Brain microvascular endothelial cell (primary cell): Measurements from ENCODE around the gene FBL.
A peak's percentile ranks its signal among the peaks of the same experiment; 100 is the strongest.

Source experiments
- DNase-seq: peaks from one replicate; pipeline ENCODE4 v3.0.0-alpha.2; 2020
- H3K27ac ChIP-seq: fragments of 250-450 bp; sonication (Bioruptor Pico); 2 replicates; pipeline ENCODE4 v1.5.1; 2020; ENCODE audit warnings: mild to moderate bottlenecking, moderate library complexity
- H3K27me3 ChIP-seq: fragments of 250-450 bp; sonication (Bioruptor Pico); replicated peaks from 2 replicates; pipeline ENCODE4 v1.5.1; 2020; ENCODE audit warnings: mild to moderate bottlenecking
- H3K36me3 ChIP-seq: fragments of 250-450 bp; sonication (Bioruptor Pico); replicated peaks from 2 replicates; pipeline ENCODE4 v1.5.1; 2020; ENCODE audit warnings: mild to moderate bottlenecking
- H3K4me3 ChIP-seq: 2 replicates; pipeline ENCODE4 v1.5.1; 2011; ENCODE audit warnings: low read depth, mild to moderate bottlenecking, control low read depth, low read length, moderate library complexity
- in situ Hi-C: cut with HindIII; loops from 2 replicates; pipeline ENCODE4 v1.10.0; 2017; ENCODE audit warnings: low sequenced_read_pairs, low pct_ligation_motif_present
- TF ChIP-seq, protein P1 (sequence below): IDR thresholded peaks from 2 replicates; pipeline ENCODE4 v1.5.1; 2011; ENCODE audit warnings: low read depth, mild to moderate bottlenecking, moderate library complexity, low read length, control low read depth, inconsistent platforms; ENCODE audit errors: missing control alignments

Gene FBL

DNA sequence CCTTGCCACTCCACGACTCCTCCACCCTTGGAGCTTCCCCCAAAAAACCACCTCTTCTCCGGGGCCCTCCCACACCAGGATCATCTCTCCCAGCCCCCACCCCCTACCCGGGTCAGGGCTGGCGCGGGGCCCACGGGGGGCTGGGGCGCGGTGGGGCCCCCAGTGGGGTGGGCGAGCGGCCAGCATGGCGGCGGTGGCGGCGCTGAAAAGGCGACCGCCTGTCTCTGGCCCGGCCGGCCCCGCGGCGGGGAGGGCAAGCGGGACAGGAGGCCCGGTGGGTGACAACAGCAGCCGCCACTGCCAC, 13.1 kb downstream of the FBL start:
- Histone ChIP-seq H3K36me3 (peaks cover 43% of the 10 kb centered on the region), H3K27ac (peak overlapping the region; percentile 96), H3K27me3 (no peaks in the 10 kb centered on the region), H3K4me3 (peak overlapping the region; percentile 80)
- DNase-seq, result no peak
- in situ Hi-C loops, result no loop called here
- TF ChIP-seq, protein P1, sequence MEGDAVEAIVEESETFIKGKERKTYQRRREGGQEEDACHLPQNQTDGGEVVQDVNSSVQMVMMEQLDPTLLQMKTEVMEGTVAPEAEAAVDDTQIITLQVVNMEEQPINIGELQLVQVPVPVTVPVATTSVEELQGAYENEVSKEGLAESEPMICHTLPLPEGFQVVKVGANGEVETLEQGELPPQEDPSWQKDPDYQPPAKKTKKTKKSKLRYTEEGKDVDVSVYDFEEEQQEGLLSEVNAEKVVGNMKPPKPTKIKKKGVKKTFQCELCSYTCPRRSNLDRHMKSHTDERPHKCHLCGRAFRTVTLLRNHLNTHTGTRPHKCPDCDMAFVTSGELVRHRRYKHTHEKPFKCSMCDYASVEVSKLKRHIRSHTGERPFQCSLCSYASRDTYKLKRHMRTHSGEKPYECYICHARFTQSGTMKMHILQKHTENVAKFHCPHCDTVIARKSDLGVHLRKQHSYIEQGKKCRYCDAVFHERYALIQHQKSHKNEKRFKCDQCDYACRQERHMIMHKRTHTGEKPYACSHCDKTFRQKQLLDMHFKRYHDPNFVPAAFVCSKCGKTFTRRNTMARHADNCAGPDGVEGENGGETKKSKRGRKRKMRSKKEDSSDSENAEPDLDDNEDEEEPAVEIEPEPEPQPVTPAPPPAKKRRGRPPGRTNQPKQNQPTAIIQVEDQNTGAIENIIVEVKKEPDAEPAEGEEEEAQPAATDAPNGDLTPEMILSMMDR, result no peak

DNA sequence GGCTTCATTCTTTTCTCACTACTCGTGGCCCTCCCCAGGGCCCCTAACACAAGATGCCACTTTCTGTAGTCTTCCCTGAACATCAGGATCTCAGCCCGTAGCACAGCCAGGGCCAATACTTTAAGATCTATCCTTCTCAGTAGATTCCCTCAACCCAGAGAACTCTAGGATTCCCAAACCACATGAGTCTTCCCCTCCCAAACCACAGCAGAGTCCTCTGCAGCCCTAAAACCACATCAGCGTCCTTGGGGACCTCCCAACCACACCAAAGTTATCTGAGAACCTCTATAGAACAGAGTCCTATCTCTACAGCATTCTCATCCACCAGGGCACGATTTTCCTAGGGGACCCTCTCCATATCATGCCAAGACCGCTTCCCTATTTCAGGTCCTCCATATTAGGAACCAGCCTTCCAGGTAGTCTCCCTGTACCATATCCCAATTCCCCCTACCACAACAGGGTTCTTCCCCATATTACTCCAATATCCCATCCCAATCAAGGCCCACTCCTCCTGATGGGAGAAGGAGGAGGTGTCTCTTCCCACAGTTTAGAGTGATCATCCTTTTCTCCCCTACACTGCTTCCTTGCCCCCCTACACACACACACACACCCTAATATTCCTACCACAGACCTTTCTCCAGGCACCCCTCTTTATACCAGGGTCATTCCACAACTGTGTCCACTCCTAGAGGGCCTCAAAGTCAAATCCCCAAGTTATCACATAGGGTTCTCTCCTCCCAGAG, 13.7 kb downstream of the FBL start:
- in situ Hi-C loops, result no loop called here
- Histone ChIP-seq H3K27me3 (no peaks in the 10 kb centered on the region), H3K27ac (peak overlapping the region; percentile 96), H3K4me3 (peak overlapping the region; percentile 80), H3K36me3 (peaks cover 38% of the 10 kb centered on the region)
- TF ChIP-seq, protein P1, result no peak
- DNase-seq, result peak; percentile 4

DNA sequence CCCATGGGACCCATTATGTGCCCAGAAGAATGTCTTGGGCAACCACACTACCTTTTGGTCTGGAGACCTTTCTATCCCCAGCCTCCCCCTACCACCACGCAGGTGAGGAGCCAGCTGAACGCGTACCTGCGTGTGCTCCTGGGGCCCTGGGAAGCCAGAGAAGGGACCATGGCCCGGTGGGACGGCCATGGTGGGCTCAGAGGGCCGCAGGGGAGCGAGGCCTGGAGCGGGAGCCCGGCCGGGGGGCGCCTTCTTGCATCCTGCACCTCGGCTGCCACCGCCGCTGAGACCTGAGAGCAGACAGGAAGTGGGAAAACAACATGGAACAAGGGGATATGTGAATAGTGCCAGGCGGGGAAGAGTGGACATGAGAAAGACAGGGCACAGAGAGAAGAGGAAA, 14.5 kb downstream of the FBL start:
- Histone ChIP-seq H3K36me3 (peaks cover 37% of the 10 kb centered on the region), H3K27me3 (no peaks in the 10 kb centered on the region), H3K27ac (no peak overlapping the region), H3K4me3 (no peak overlapping the region)
- in situ Hi-C loops, result no loop called here
- TF ChIP-seq, protein P1, result no peak
- no peak for DNase-seq

DNA sequence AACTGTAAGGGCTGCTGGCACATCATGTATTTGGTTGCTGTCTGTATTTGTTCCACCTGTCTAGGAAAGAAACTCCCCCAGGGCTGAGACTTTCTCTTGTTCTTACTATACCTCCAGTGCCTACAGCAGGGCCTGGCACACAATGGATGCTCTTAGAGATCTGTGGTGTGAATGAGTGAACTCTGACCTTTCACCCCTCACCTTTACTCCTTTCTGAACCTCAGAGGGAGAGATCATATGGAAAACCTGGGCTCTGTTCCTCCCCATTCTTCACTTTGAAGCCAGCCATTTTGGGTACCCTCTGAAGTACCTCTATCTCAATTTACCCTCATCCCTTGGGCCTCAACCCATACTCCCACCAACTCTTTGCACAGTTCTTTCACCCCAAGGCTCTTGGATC, 15.3 kb downstream of the FBL start:
- TF ChIP-seq, protein P1, result no peak
- no peak for DNase-seq
- in situ Hi-C loops, result no loop called here
- Histone ChIP-seq H3K36me3 (peaks cover 39% of the 10 kb centered on the region), H3K27ac (no peak overlapping the region), H3K4me3 (no peak overlapping the region), H3K27me3 (no peaks in the 10 kb centered on the region)

DNA sequence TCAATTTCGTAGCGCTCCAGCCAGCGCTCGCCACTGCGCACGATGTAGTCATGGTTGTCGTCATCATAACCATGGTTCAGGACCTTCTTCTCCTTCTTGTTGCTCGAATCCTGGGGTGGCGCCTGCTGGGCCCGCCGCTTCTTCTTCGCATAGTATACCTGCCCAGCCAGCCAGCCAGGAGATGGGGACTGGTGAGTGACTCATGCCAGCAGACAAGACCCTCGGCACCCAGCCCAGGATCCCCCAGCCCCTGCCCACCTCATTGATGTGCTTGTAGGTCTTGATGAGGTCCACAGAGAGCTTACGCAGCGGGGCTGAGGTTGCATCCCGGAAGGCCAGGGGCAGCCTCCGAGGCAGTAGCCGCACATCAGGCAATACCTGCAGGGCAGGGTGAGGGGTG, 15.8 kb downstream of the FBL start:
- in situ Hi-C loops, result no loop called here
- no peak for DNase-seq
- Histone ChIP-seq H3K27ac (no peak overlapping the region), H3K36me3 (peaks cover 39% of the 10 kb centered on the region), H3K27me3 (no peaks in the 10 kb centered on the region), H3K4me3 (no peak overlapping the region)
- TF ChIP-seq, protein P1, result no peak

DNA sequence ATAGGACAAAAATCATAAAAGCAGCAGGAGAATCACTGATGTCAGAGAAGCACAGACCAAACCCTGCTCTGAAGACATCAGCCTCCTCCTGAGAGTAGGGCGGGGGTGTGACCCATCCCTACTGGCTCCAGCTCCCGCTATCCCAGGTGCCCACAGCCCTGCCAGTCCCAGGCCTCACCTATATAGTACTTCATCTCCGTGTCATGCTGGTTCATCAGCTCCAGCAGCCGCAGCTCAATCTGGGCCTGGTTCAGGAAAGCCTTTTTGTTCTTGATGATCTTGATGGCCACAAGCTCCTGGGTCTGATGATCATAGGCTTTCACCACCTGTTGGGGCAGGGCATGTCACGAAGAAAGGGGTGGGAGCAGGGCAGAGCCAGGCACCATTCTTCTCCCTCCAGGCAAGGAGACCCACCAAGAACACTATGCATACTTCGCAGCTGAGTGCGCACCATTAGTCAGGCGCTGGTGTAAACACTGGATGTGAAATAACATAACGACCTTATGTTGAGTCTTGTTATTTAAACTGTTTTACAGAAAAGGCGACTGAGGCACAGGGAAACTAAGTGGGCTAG, 16.4 kb downstream of the FBL start:
- Histone ChIP-seq H3K4me3 (no peak overlapping the region), H3K36me3 (peaks cover 34% of the 10 kb centered on the region), H3K27me3 (no peaks in the 10 kb centered on the region), H3K27ac (no peak overlapping the region)
- TF ChIP-seq, protein P1, result no peak
- in situ Hi-C loops, result no loop called here
- no peak for DNase-seq
